Neutrophil (primary cell): ENCODE measurements around the gene AADACL3.

Experiments used
- H3K27ac ChIP-seq: fragments of 200-600 bp; sonication (generic); 2 replicates; pipeline ENCODE4 v1.5.1; 2016; ENCODE audit warnings: mild to moderate bottlenecking, moderate library complexity
- H3K27me3 ChIP-seq: fragments of 200-600 bp; sonication (generic); 2 replicates; pipeline ENCODE4 v1.6.0; 2016; ENCODE audit warnings: mild to moderate bottlenecking
- H3K36me3 ChIP-seq: fragments of 200-600 bp; sonication (generic); 2 replicates; pipeline ENCODE4 v1.5.1; 2017
- H3K4me1 ChIP-seq, 2 experiments: fragments of 200-600 bp in 1 of 2; sonication (generic) in 1 of 2; 1 replicate in 1 of 2; 2 replicates in 1 of 2; pipeline versions ENCODE4 v1.5.1 to v1.6.1; 2013 to 2016; ENCODE audit warnings: low read depth in 1 of 2, low read length in 1 of 2, mild to moderate bottlenecking in 1 of 2, moderate library complexity in 1 of 2; ENCODE audit not compliant: control insufficient read depth in 1 of 2, insufficient read depth in 1 of 2
- H3K4me3 ChIP-seq, 2 experiments: fragments of 200-600 bp in 1 of 2; sonication (generic) in 1 of 2; 1 replicate in 1 of 2; 2 replicates in 1 of 2; pipeline ENCODE4 v1.5.1; 2013 to 2016; ENCODE audit warnings: low read depth in 1 of 2, low read length in 1 of 2, mild to moderate bottlenecking in 1 of 2, moderate library complexity in 1 of 2
- H3K9me3 ChIP-seq: fragments of 200-600 bp; sonication (generic); 2 replicates; pipeline ENCODE4 v1.5.1; 2016
- CTCF ChIP-seq: fragments of 200-600 bp; sonication (generic); IDR thresholded peaks from 2 replicates; pipeline ENCODE4 v1.5.1; 2016; ENCODE audit warnings: antibody characterized with exemption

The AADACL3 gene

GRCh38 chr1:12738934-12739333, 23.0 kb downstream of the AADACL3 start:
- Histone ChIP-seq H3K27ac (no peak overlapping the region), H3K27me3 (peaks cover 37% of the 10 kb centered on the region), H3K36me3 (no peaks in the 10 kb centered on the region), H3K4me3 (no peak overlapping the region), H3K4me1 (no peaks in the 10 kb centered on the region), H3K9me3 (no peaks in the 10 kb centered on the region)
- no peak for TF ChIP-seq CTCF

GRCh38 chr1:12739613-12740012, 23.7 kb downstream of the AADACL3 start:
- Histone ChIP-seq H3K4me1 (no peaks in the 10 kb centered on the region), H3K9me3 (no peaks in the 10 kb centered on the region), H3K4me3 (no peak overlapping the region), H3K27me3 (peaks cover 30% of the 10 kb centered on the region), H3K27ac (no peak overlapping the region), H3K36me3 (no peaks in the 10 kb centered on the region)
- no peak for TF ChIP-seq CTCF

GRCh38 chr1:12741946-12742345, 26.0 kb downstream of the AADACL3 start:
- Histone ChIP-seq H3K9me3 (no peaks in the 10 kb centered on the region), H3K4me3 (no peak overlapping the region), H3K36me3 (no peaks in the 10 kb centered on the region), H3K27me3 (peaks cover 24% of the 10 kb centered on the region), H3K4me1 (no peaks in the 10 kb centered on the region), H3K27ac (no peak overlapping the region)
- TF ChIP-seq CTCF: no peak

- Histone ChIP-seq H3K4me1 (no peaks in the 10 kb centered on the region), H3K27me3 (peaks cover 10% of the 10 kb centered on the region), H3K9me3 (peaks cover 14% of the 10 kb centered on the region), H3K4me3 (no peak overlapping the region), H3K27ac (no peak overlapping the region), H3K36me3 (no peaks in the 10 kb centered on the region)
- TF ChIP-seq CTCF: no peak
These were observed 29.4 kb downstream of the AADACL3 start for GRCh38 chr1:12745126-12745991.

- no peaks in the 10 kb centered on the region for H3K4me1 ChIP-seq
- H3K27ac ChIP-seq: no peak within 1 kb of the TSS
- no peak for TF ChIP-seq CTCF
- no peaks in the 10 kb centered on the region for H3K36me3 ChIP-seq
- H3K9me3 ChIP-seq: peaks cover 14% of the 10 kb centered on the region
- H3K27me3 ChIP-seq: peaks cover 10% of the 10 kb centered on the region
- no peak within 1 kb of the TSS for H3K4me3 ChIP-seq
These were observed 30.0 kb downstream of the AADACL3 start, which contains the start of gene CFAP107 for GRCh38 chr1:12745992-12746323. Gene CFAP107 (plus strand): TSS chr1:12746200. CDS start chr1:12746431, 231 bp downstream.
